NCI-H774 (cell line): ENCODE measurements around the gene BMP7.

Experiments used
- DNase-seq: peaks from one replicate; lab custom pipeline; 2025; lab: John Stamatoyannopoulos, UW

The BMP7 gene

DNA sequence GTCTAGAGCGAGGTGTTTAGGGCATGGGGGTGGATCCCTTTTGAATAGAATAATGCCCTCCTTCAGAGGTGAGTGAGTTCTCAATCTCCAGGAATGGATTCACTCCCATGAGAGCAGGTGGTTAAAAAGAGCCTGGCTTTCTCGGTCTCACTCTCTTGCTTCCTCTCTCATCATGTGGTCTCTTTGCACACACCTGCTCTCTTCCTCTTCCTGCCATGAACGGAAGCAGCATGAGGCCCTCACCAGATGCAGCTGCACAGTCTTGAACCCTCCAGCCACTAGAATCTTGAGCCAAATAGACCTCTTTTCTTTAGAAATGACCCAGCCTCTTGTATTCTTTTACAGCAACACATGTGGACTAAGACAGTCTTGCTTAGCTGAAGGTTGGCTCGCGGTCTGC, 119.3 kb downstream of the BMP7 start:
- no peak for DNase-seq

GRCh38 chr20:57146155-57146554, 120.3 kb downstream of the BMP7 start:
- no peak for DNase-seq

GRCh38 chr20:57145089-57145631, 121.3 kb downstream of the BMP7 start:
- DNase-seq = no peak

GRCh38 chr20:57143173-57143572, 123.3 kb downstream of the BMP7 start:
- DNase-seq = no peak

DNA sequence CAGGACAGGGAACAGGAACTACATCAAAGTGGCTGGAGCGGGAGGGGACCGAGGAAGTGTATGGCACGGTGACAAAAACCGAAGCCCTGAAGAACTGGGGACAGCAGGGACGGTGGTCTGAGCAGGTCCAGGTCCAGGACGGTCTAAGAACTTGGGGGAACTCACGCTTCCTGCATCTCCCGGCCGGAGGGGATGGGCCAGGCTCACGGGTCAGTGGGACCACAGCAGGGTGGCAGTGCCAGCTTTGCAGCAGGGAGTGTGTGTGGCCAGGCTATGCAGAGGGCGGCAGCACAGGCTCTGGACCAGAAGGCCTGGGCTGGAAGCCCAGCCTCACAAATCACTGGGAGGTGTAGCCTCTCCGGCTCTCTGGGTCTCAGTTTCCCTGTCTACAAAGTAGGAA, 123.8 kb downstream of the BMP7 start:
- no peak for DNase-seq

DNA sequence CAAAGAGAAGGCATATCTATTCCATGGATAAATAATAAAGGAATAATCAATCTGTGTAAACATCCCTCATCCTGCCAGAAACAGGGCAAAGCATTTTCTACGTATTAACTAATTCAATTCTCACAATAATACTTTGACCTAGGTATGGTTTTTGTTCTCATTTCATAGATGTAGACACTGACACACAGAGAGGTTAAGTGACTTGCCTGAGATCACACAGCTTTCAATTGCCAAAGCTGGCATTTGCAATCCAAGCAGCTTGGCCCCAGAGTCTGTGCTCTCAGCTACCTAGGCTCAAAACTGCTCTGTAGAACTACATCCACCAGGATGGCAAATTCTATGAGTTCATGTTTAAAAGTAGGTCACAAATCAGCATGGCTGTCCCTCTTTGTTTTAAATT, 124.9 kb downstream of the BMP7 start:
- DNase-seq = no peak

DNA sequence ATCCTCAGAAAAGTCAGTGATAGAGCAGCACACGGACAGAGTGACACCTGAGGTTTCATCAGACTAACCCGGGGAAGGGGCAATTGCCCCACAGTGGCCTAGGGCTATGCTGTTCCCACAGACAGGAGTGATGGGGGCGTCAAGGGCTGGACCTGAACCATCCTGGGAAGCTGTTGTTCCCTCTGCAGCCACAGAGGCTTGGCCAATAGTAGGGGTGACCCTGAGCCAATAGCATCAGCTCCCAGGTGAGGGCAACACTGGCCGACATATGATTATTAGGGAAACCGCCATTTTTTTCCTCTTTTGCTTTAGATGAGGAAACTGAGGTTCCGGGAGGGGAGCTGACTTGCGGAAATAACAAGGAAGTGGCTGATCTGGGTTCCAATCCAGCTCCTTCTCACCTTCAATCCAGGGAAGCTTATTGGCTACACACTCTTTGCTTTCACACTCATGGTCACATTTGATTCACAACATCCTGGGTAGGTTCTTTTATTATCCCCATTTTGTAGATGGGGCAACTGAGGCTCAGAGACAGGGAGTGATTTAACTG, 126.0 kb downstream of the BMP7 start:
- DNase-seq = no peak

DNA sequence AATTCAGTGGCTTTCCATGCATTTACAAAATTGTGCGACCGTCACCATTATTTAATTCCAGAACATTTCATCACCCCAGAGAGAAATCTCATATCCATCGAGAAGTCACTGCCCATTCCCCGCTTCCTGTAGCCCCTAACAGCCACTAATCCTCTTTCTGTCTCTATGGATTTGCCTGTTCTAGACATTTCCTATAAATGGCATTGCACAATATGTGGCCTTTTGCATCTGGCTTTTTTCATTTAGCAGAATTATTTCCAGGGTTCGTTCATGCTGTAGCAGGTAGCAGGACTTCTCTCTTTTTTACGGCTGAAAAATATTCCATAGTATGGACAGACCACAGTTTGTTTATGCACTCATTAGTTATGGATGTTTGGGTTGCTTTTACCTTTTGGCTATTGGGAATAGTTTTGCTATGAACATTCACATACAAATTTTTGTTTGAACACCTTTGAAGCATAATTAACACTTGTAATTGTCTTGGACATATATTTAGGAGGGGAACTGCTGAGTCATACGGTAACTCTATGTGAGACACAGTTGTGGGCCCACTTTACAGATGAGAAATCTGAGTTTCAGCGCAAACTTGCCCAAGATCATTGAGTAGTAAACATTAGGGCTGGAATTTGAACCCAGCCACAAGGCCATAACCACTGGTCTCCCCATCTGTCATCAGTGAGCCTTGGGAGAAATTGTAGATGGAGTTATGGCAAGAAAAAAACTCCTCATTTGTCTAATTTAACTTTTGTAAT, 126.9 kb downstream of the BMP7 start:
- DNase-seq = no peak

- no peak for DNase-seq
Observed at GRCh38 chr20:57138198-57138995, 128.0 kb downstream of the BMP7 start.

- DNase-seq = no peak
Observed at GRCh38 chr20:57137676-57138075, 128.8 kb downstream of the BMP7 start.

DNA sequence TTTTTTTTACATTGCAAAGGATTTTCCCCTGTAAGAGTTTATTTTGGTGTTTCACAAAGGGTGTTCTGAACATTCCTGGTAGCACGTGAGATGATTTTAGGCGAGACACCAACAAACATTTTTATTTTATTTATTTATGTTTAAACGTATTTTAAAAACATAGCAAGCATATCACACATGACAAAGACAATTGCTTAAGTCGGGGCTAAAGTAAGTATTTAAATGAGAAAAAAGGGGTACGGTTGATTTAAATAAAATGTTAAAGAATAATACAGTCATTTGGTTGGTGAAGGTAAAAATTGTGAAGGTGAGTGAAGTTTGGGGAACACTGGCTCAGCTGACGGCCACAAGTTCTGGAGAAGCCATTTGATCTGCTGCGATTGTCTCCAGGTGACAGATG, 129.7 kb downstream of the BMP7 start:
- DNase-seq = no peak

DNA sequence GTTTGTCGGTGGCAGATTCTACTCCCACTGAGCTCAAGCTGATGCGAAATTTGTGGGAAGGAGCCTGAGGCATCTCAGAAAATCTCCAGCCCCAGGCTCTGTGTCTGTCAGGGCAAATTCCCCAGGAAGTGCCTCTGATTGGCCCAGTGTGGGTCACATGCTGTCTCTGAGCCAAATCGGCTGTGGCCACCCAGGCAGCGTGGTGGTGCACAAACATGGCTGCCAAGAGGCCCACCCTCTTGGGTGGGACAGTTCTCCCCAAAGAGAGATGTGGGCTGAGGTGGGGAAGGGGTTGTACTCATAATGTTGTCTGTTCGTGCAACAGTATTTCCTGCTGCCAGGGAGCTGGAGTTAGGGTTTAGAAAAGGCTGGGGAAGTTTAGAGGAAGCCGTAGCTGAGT, 130.6 kb downstream of the BMP7 start:
- no peak for DNase-seq

GRCh38 chr20:57134804-57135203, 131.6 kb downstream of the BMP7 start:
- DNase-seq = no peak

GRCh38 chr20:57133926-57134650, 132.4 kb downstream of the BMP7 start:
- no peak for DNase-seq

GRCh38 chr20:57131601-57132391, 134.6 kb downstream of the BMP7 start:
- DNase-seq = no peak

- DNase-seq = no peak
Observed at GRCh38 chr20:57131077-57131476, 135.4 kb downstream of the BMP7 start.

GRCh38 chr20:57130160-57130772, 136.2 kb downstream of the BMP7 start:
- no peak for DNase-seq

DNA sequence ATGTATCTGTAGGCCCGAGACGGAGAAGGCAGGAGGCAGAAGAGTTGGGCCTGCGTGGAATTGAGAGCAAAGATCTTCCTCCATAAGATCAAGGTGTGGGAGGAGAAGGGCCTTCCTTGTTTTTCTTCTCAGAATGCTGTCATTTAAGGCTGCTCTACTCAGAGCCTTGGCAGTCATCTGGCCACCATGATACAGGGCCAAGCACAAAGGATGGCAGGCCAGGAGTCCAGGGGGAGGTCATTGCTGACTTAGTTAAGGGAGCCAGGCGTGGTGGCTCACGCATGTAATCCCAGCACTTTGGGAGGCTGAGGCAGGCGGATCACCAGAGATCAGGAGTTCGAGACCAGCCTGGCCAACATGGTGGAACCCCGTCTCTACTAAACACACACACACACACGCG, 137.1 kb downstream of the BMP7 start:
- DNase-seq = no peak

DNA sequence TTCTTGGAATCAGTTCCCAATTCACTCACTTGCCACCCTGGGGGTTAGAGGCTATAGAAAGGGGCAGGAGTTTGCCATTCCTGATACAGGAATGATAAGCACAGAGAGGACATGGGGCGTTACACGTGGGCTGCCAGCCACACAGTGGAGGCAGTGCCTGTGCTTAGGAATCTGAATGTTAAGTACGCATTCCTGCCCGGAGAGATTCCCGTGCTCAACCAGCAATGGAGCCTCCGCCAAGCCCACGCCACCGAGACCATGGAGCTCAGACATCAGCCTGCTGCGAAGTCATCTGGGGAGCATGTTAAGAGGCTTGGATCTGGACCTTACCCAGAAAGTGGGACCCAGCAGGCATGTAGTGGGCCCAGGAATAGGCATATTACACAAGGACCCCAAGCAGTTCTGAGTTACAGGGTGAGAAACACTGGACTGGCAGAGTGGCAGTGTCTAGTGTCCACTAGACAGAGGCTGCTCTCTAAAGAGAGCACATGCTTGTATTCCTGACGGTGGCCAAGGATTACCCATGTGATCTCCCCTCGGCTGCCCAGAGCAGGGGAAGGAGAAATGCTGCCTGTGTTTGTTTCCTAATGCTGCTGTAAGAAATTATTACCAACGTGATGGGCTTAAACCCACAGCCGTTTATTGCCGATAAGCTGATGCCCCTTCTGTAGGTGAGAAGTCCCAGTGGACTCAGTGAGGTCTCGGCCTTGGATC, 138.2 kb downstream of the BMP7 start:
- DNase-seq = no peak

GRCh38 chr20:57126481-57127092, 139.9 kb downstream of the BMP7 start:
- no peak for DNase-seq
